Neural progenitor cell (in vitro differentiated cells): Measurements from ENCODE around the gene SGO1. TPM values are rescaled to one million over a fixed set of nuclear protein-coding genes. Genes with fewer than 3 reads are reported as not detected.
A peak's percentile ranks its signal among the peaks of the same experiment; 100 is the strongest.

ENCODE experiments used
- DNase-seq: peaks from one replicate; pipeline ENCODE4 v3.0.0-alpha.2; 2016; ENCODE audit warnings: low spot score
- H2AFZ ChIP-seq: fragments of 200-600 bp; sonication (generic); replicated peaks from 2 replicates; pipeline ENCODE4 v1.6.1; 2016; ENCODE audit warnings: antibody characterized with exemption
- H3F3A ChIP-seq: fragments of 200-600 bp; sonication (generic); 2 replicates; pipeline ENCODE4 v1.6.1; 2016; ENCODE audit warnings: antibody characterized with exemption, low read depth
- H3K27ac ChIP-seq: fragments of 200-600 bp; sonication (generic); 2 replicates; pipeline ENCODE4 v1.5.1; 2016; ENCODE audit warnings: mild to moderate bottlenecking
- H3K27me3 ChIP-seq: fragments of 200-600 bp; sonication (generic); 2 replicates; pipeline ENCODE4 v1.6.1; 2016; ENCODE audit warnings: mild to moderate bottlenecking, moderate library complexity
- H3K36me3 ChIP-seq: fragments of 200-600 bp; sonication (generic); 2 replicates; pipeline ENCODE4 v1.5.1; 2016
- H3K4me1 ChIP-seq: fragments of 200-600 bp; sonication (generic); 2 replicates; pipeline ENCODE4 v1.6.1; 2016; ENCODE audit warnings: mixed run types
- H3K4me2 ChIP-seq: fragments of 200-600 bp; sonication (generic); 2 replicates; pipeline ENCODE4 v1.6.1; 2016
- H3K4me3 ChIP-seq: fragments of 200-600 bp; sonication (generic); 2 replicates; pipeline ENCODE4 v1.5.1; 2016
- H3K79me2 ChIP-seq: fragments of 200-600 bp; sonication (generic); 2 replicates; pipeline ENCODE4 v1.6.1; 2016; ENCODE audit warnings: low read depth
- H3K9ac ChIP-seq: fragments of 200-600 bp; sonication (generic); 2 replicates; pipeline ENCODE4 v1.6.1; 2016
- H3K9me3 ChIP-seq: fragments of 200-600 bp; sonication (generic); 2 replicates; pipeline ENCODE4 v1.5.1; 2016; ENCODE audit warnings: low read depth
- H4K20me1 ChIP-seq: fragments of 200-600 bp; sonication (generic); 2 replicates; pipeline ENCODE4 v1.6.1; 2016; ENCODE audit warnings: low read depth
- H3K27ac Mint-ChIP-seq: 3 replicates; pipeline ENCODE4 v1.8.0; 2021; ENCODE audit warnings: mixed read lengths
- H3K27me3 Mint-ChIP-seq: 2 replicates; pipeline ENCODE4 v1.8.0; 2022; ENCODE audit warnings: low read depth, mild to moderate bottlenecking, inconsistent platforms, moderate library complexity, mixed read lengths; ENCODE audit not compliant: insufficient read depth
- H3K36me3 Mint-ChIP-seq: 3 replicates; pipeline ENCODE4 v1.8.0; 2021; ENCODE audit warnings: mixed read lengths
- H3K4me1 Mint-ChIP-seq: 3 replicates; pipeline ENCODE4 v1.8.0; 2021; ENCODE audit warnings: mixed read lengths
- H3K4me3 Mint-ChIP-seq: 3 replicates; pipeline ENCODE4 v1.8.0; 2021; ENCODE audit warnings: mild to moderate bottlenecking, moderate library complexity, mixed read lengths
- H3K9me3 Mint-ChIP-seq: 3 replicates; pipeline ENCODE4 v1.8.0; 2020; ENCODE audit warnings: mixed read lengths
- EZH2 ChIP-seq: fragments of 200-600 bp; sonication (generic); IDR thresholded peaks from 2 replicates; pipeline ENCODE4 v1.6.1; 2017; ENCODE audit warnings: antibody characterized with exemption, mild to moderate bottlenecking, moderate library complexity
- EZH2phosphoT487 ChIP-seq: fragments of 200-600 bp; sonication (generic); IDR thresholded peaks from 2 replicates; pipeline ENCODE4 v1.6.1; 2017; ENCODE audit warnings: antibody characterized with exemption
- total RNA-seq: library from RNA; depleted of rRNA; stranded (reverse); fragments of >200 nt; gene quantifications from 2 replicates; pipeline ENCODE4 v1.2.3, GENCODE V29; 2015; ENCODE audit warnings: low replicate concordance
- TF ChIP-seq, protein P1 (sequence below): fragments of 200-600 bp; sonication (generic); IDR thresholded peaks from 2 replicates; pipeline ENCODE4 v1.5.1; 2017; ENCODE audit warnings: antibody characterized with exemption, mild to moderate bottlenecking

SGO1 gene
- total RNA-seq, 1 donor from 2014 or later = 59.2 TPM

DNA sequence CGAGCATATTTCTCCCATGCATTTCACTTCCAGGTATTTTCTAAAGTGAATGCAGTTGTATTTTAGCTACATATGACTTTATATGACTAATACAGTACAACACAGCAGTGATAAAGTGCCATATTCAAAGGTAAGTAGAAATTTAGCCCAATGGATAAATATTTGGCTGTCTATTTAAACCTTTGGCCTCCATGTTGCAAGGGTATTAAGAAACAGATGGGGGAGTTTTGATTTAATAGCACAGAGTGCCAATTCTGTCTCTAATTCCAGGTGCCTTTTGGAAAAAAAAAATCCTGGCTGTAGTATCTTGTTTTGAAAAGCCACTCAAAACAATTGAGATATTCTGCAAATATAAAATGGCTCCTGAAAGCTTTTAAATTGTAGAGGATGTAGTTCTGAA, 44.9 kb upstream of the SGO1 start:
- Histone ChIP-seq H3K4me3 (no peak overlapping the region), H3K9me3 (no peaks in the 10 kb centered on the region), H3K4me2 (no peak overlapping the region), H3K27me3 (no peaks in the 10 kb centered on the region), H3K9ac (no peak overlapping the region), H3F3A (no peaks in the 10 kb centered on the region), H3K27ac (no peak overlapping the region), H4K20me1 (no peaks in the 10 kb centered on the region), H3K36me3 (no peaks in the 10 kb centered on the region), H3K4me1 (peaks cover 14% of the 10 kb centered on the region), H3K79me2 (no peaks in the 10 kb centered on the region), H2AFZ (no peak overlapping the region)
- Mint-ChIP-seq H3K27ac (no peak overlapping the region), H3K9me3 (no peaks in the 10 kb centered on the region), H3K27me3 (no peaks in the 10 kb centered on the region), H3K36me3 (no peaks in the 10 kb centered on the region), H3K4me1 (peaks cover 2% of the 10 kb centered on the region), H3K4me3 (no peak overlapping the region)
- TF ChIP-seq EZH2 (no peak), EZH2phosphoT487 (no peak)
- TF ChIP-seq, protein P1, sequence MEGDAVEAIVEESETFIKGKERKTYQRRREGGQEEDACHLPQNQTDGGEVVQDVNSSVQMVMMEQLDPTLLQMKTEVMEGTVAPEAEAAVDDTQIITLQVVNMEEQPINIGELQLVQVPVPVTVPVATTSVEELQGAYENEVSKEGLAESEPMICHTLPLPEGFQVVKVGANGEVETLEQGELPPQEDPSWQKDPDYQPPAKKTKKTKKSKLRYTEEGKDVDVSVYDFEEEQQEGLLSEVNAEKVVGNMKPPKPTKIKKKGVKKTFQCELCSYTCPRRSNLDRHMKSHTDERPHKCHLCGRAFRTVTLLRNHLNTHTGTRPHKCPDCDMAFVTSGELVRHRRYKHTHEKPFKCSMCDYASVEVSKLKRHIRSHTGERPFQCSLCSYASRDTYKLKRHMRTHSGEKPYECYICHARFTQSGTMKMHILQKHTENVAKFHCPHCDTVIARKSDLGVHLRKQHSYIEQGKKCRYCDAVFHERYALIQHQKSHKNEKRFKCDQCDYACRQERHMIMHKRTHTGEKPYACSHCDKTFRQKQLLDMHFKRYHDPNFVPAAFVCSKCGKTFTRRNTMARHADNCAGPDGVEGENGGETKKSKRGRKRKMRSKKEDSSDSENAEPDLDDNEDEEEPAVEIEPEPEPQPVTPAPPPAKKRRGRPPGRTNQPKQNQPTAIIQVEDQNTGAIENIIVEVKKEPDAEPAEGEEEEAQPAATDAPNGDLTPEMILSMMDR = no peak
- no peak for DNase-seq

DNA sequence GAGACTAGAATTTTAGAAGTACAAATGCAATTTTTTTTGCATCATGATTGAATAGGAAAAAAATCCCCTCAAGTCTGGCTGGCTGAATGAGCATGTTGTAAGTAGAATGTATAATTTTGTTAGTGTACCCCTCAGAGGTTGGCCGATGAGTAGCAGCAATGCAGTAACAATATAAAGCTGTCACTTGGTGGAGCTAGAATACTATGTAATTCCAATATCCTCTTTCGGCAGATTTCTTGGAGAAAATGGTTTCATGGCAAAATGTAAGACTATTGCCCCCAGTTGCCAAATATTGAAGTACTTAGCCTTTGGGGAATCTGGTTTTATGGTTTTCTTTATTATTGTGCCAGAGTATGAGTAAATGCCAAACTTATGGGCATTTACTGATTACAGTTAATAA, 39.8 kb upstream of the SGO1 start:
- Mint-ChIP-seq H3K36me3 (peaks cover 1% of the 10 kb centered on the region), H3K27me3 (no peaks in the 10 kb centered on the region), H3K27ac (no peak overlapping the region), H3K4me3 (no peak overlapping the region), H3K4me1 (peaks cover 32% of the 10 kb centered on the region), H3K9me3 (no peaks in the 10 kb centered on the region)
- H3K4me1 ChIP-seq = peaks cover 56% of the 10 kb centered on the region
- no peaks in the 10 kb centered on the region for H3K9me3 ChIP-seq
- no peaks in the 10 kb centered on the region for H3K27me3 ChIP-seq
- H3F3A ChIP-seq = peaks cover 29% of the 10 kb centered on the region
- H3K9ac ChIP-seq = no peak overlapping the region
- no peak overlapping the region for H3K27ac ChIP-seq
- no peaks in the 10 kb centered on the region for H3K79me2 ChIP-seq
- no peak overlapping the region for H2AFZ ChIP-seq
- DNase-seq = peak; percentile 75
- no peak overlapping the region for H3K4me3 ChIP-seq
- TF ChIP-seq EZH2phosphoT487 (no peak), EZH2 (no peak)
- TF ChIP-seq, protein P1 = peak; percentile 77
- H3K4me2 ChIP-seq = no peak overlapping the region
- H4K20me1 ChIP-seq = no peaks in the 10 kb centered on the region
- H3K36me3 ChIP-seq = no peaks in the 10 kb centered on the region

DNA sequence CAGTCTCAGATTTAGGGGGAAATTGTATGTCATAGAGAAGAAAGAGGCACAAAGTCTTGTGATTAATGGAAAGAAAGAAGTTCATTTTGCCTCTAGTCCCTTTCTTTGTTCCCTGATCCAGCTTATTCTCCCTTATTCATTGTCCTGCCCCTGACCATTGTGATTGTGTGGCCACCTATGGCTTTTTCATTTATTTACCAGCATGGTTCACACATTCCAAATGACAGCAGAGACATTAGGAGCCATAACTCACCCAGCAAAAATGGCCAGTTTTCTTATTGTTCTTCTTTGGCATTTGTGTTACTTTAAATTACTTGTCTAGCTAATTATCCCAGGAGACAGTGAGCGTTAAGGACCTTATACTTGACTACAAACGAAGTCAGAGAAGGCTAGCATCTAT, 36.3 kb upstream of the SGO1 start:
- peak overlapping the region; percentile 72 for H3K4me2 ChIP-seq
- H3K79me2 ChIP-seq = no peaks in the 10 kb centered on the region
- H3K27me3 ChIP-seq = no peaks in the 10 kb centered on the region
- H3K36me3 Mint-ChIP-seq = peaks cover 1% of the 10 kb centered on the region
- peak; percentile 82 for DNase-seq
- H3K9me3 Mint-ChIP-seq = no peaks in the 10 kb centered on the region
- peak overlapping the region; percentile 94 for H3K27ac ChIP-seq
- peak overlapping the region; percentile 69 for H3K4me3 Mint-ChIP-seq
- no peak overlapping the region for H2AFZ ChIP-seq
- peak overlapping the region; percentile 95 for H3K27ac Mint-ChIP-seq
- H3K36me3 ChIP-seq = no peaks in the 10 kb centered on the region
- no peaks in the 10 kb centered on the region for H3K27me3 Mint-ChIP-seq
- H3K4me1 Mint-ChIP-seq = peaks cover 32% of the 10 kb centered on the region
- H3K4me3 ChIP-seq = peak overlapping the region; percentile 20
- peaks cover 31% of the 10 kb centered on the region for H3F3A ChIP-seq
- H3K9me3 ChIP-seq = no peaks in the 10 kb centered on the region
- no peak overlapping the region for H3K9ac ChIP-seq
- TF ChIP-seq, protein P1 = no peak
- TF ChIP-seq EZH2phosphoT487 (peak; percentile 66), EZH2 (no peak)
- H4K20me1 ChIP-seq = no peaks in the 10 kb centered on the region
- peaks cover 44% of the 10 kb centered on the region for H3K4me1 ChIP-seq
